IMR-90 (cell line): ENCODE data around the gene PCSK6. TPM values are rescaled to one million over a fixed set of nuclear protein-coding genes. Genes with fewer than 3 reads are reported as not detected.

ENCODE experiments used
- ATAC-seq: fragments of 200-7000 bp; cut with Tn5 transposase; 2 replicates; pipeline ENCODE4 v1.9.1; 2020; ENCODE audit warnings: low read depth, mild to moderate bottlenecking, moderate library complexity
- BruUV-seq: library from RNA; stranded (reverse); fragments of 400-500 nt; replicated peaks from 2 replicates; lab custom pipeline; 2021; lab: Mats Ljungman, UMichigan
- CTCF ChIA-PET: fragments of 300-600 bp; formaldehyde crosslinking; extraction: SDS; loops from one replicate; lab custom pipeline; 2021; ENCODE audit warnings: antibody characterized with exemption; lab: Yijun Ruan, JAX
- POLR2A ChIA-PET: fragments of 300-600 bp; sonication (Branson Sonifier 250); formaldehyde crosslinking; loops from one replicate; lab custom pipeline; 2022; ENCODE audit warnings: antibody characterized with exemption; ENCODE audit not compliant: unreplicated experiment; lab: Charles Lee
- DNase-seq: peaks from one replicate; pipeline ENCODE4 v3.0.0; 2013
- H2AFZ ChIP-seq: replicated peaks from 2 replicates; pipeline ENCODE3; 2013; ENCODE audit warnings: low read length, mild to moderate bottlenecking; ENCODE audit not compliant: poor library complexity
- H2AK5ac ChIP-seq: 2 replicates; pipeline ENCODE4 v1.6.1; 2013; ENCODE audit warnings: low read depth, low read length, inconsistent platforms
- H2AK9ac ChIP-seq: replicated peaks from 2 replicates; pipeline ENCODE3; 2013; ENCODE audit warnings: mild to moderate bottlenecking, low read depth, low read length, moderate library complexity; ENCODE audit not compliant: poor library complexity
- H2BK120ac ChIP-seq: 2 replicates; pipeline ENCODE4 v1.6.1; 2013; ENCODE audit warnings: low read depth, low read length, inconsistent platforms
- H2BK15ac ChIP-seq: 3 replicates; pipeline ENCODE4 v1.6.1; 2013; ENCODE audit warnings: low read depth, low read length, inconsistent platforms
- H2BK20ac ChIP-seq: 2 replicates; pipeline ENCODE4 v1.6.1; 2013; ENCODE audit warnings: low read depth, mild to moderate bottlenecking, inconsistent platforms, low read length, moderate library complexity
- H2BK5ac ChIP-seq: 2 replicates; pipeline ENCODE4 v1.6.1; 2013; ENCODE audit warnings: mild to moderate bottlenecking, low read depth, low read length, inconsistent platforms; ENCODE audit not compliant: poor library complexity, severe bottlenecking
- H3K14ac ChIP-seq: replicated peaks from 2 replicates; pipeline ENCODE4 v1.6.1; 2013; ENCODE audit warnings: low read depth, low read length, inconsistent platforms
- H3K18ac ChIP-seq: 2 replicates; pipeline ENCODE4 v1.6.1; 2013; ENCODE audit warnings: low read depth, low read length, control low read depth
- H3K23ac ChIP-seq: 2 replicates; pipeline ENCODE4 v1.6.1; 2013; ENCODE audit warnings: low read depth, low read length, inconsistent platforms
- H3K27ac ChIP-seq: 2 replicates; pipeline ENCODE4 v1.5.1; 2013; ENCODE audit warnings: mild to moderate bottlenecking, control low read depth, low read length; ENCODE audit not compliant: insufficient read depth
- H3K27me3 ChIP-seq: 2 replicates; pipeline ENCODE4 v1.6.1; 2013; ENCODE audit warnings: low read length; ENCODE audit not compliant: control insufficient read depth, insufficient read depth
- H3K36me3 ChIP-seq: 2 replicates; pipeline ENCODE4 v1.6.1; 2013; ENCODE audit warnings: low read length, mixed read lengths; ENCODE audit not compliant: control insufficient read depth, insufficient read depth
- H3K4ac ChIP-seq: 2 replicates; pipeline ENCODE4 v1.6.1; 2013; ENCODE audit warnings: low read depth, low read length, inconsistent platforms
- H3K4me1 ChIP-seq: 2 replicates; pipeline ENCODE4 v1.6.1; 2013; ENCODE audit warnings: low read length, mixed read lengths; ENCODE audit not compliant: control insufficient read depth, insufficient read depth
- H3K4me2 ChIP-seq: 2 replicates; pipeline ENCODE4 v1.6.1; 2013; ENCODE audit warnings: low read depth, mild to moderate bottlenecking, control low read depth, low read length, moderate library complexity
- H3K4me3 ChIP-seq: 2 replicates; pipeline ENCODE4 v1.5.1; 2013; ENCODE audit warnings: low read depth, mild to moderate bottlenecking, control low read depth, low read length, moderate library complexity; ENCODE audit not compliant: insufficient read depth
- H3K56ac ChIP-seq: 2 replicates; pipeline ENCODE4 v1.6.1; 2013; ENCODE audit warnings: low read length, inconsistent platforms; ENCODE audit not compliant: insufficient read depth; ENCODE audit errors: extremely low read depth
- H3K79me1 ChIP-seq, 2 experiments: 2 replicates each; pipeline ENCODE4 v1.6.1; 2013; ENCODE audit warnings: low read length in 2 of 2, inconsistent platforms in 1 of 2, low read depth in 1 of 2
- H3K9ac ChIP-seq: 2 replicates; pipeline ENCODE4 v1.6.1; 2013; ENCODE audit warnings: low read depth, low read length, control low read depth
- H3K9me1 ChIP-seq: 2 replicates; pipeline ENCODE4 v1.6.1; 2013; ENCODE audit warnings: low read length, inconsistent platforms; ENCODE audit not compliant: insufficient read depth
- H3K9me3 ChIP-seq: 2 replicates; pipeline ENCODE4 v1.6.1; 2013; ENCODE audit warnings: low read length; ENCODE audit not compliant: control insufficient read depth, insufficient read depth
- H4K20me1 ChIP-seq: 2 replicates; pipeline ENCODE4 v1.6.1; 2013; ENCODE audit warnings: low read length, inconsistent platforms; ENCODE audit not compliant: insufficient read depth
- H4K5ac ChIP-seq: 2 replicates; pipeline ENCODE4 v1.6.1; 2013; ENCODE audit warnings: mild to moderate bottlenecking, low read depth, low read length, control low read depth
- H4K8ac ChIP-seq, 2 experiments: 2 replicates each; pipeline ENCODE4 v1.6.1; 2013; ENCODE audit warnings: low read depth in 2 of 2, low read length in 2 of 2, control low read depth in 1 of 2, inconsistent platforms in 1 of 2
- H4K91ac ChIP-seq: 2 replicates; pipeline ENCODE4 v1.6.1; 2013; ENCODE audit warnings: low read depth, low read length, inconsistent platforms; ENCODE audit not compliant: insufficient read depth
- BHLHE40 ChIP-seq: fragments of 150-350 bp; IDR thresholded peaks from 2 replicates; pipeline ENCODE4 v1.6.1; 2016; ENCODE audit warnings: mild to moderate bottlenecking, low read depth, low read length
- CEBPB ChIP-seq: IDR thresholded peaks from 2 replicates; pipeline ENCODE4 v1.6.1; 2012; ENCODE audit warnings: low read depth, low read length, improper control_type of control experiment
- CHD1 ChIP-seq: IDR thresholded peaks from 2 replicates; pipeline ENCODE4 v1.6.1; 2012; ENCODE audit warnings: low read depth, low read length, improper control_type of control experiment
- POLR2A ChIP-seq: IDR thresholded peaks from 2 replicates; pipeline ENCODE4 v1.6.1; 2012; ENCODE audit warnings: mild to moderate bottlenecking, low read depth, low read length
- RCOR1 ChIP-seq: IDR thresholded peaks from 2 replicates; pipeline ENCODE4 v1.6.1; 2012; ENCODE audit warnings: mild to moderate bottlenecking, low read length, improper control_type of control experiment; ENCODE audit not compliant: insufficient replicate concordance
- RFX5 ChIP-seq: IDR thresholded peaks from 2 replicates; pipeline ENCODE4 v1.8.0; 2012; ENCODE audit warnings: low read depth, mild to moderate bottlenecking, low read length, moderate library complexity
- SMC3 ChIP-seq: fragments of 150-350 bp; IDR thresholded peaks from 2 replicates; pipeline ENCODE4 v1.6.1; 2016; ENCODE audit warnings: low read depth, mild to moderate bottlenecking, antibody characterized with exemption, low read length, moderate library complexity
- WGBS, 2 experiments: methylation state at CpG; one replicate each; pipeline versions ENCODE4 v1.1.5 to v1.1.7; 2013; ENCODE audit warnings: missing lambda C conversion rate in 2 of 2; ENCODE audit not compliant: insufficient read length in 1 of 2; ENCODE audit errors: extremely low coverage in 2 of 2; 5-methylcytosine and 5-hydroxymethylcytosine counted together
- dilution Hi-C: fragments of 300-500 bp; cut with HindIII; formaldehyde crosslinking; loops from one replicate; pipeline ENCODE4 v1.14.3; 2018; ENCODE audit warnings: low sequenced_read_pairs; ENCODE audit not compliant: unreplicated experiment
- in situ Hi-C: fragments of 300-500 bp; cut with MboI; formaldehyde crosslinking; loops from 3 replicates; pipeline ENCODE4 v1.14.3; 2019; ENCODE audit warnings: low sequenced_read_pairs, inconsistent platforms, mixed read lengths
- intact Hi-C: fragments of 100-400 bp; cut with micrococcal nuclease; formaldehyde crosslinking; loops from 2 replicates; pipeline ENCODE4 v1.10.0; 2022
- polyA plus RNA-seq, 3 experiments: library from polyadenylated mRNA; depleted of rRNA; stranded (reverse); fragments of >200 nt; gene quantifications; 2 replicates each; pipeline ENCODE4 v1.2.3, GENCODE V29; 2012; ENCODE audit warnings: low replicate concordance in 1 of 3
- total RNA-seq: library from RNA; depleted of rRNA; stranded (reverse); fragments of >200 nt; gene quantifications from 2 replicates; pipeline ENCODE4 v1.2.3, GENCODE V29; 2012
- TF ChIP-seq, protein P1 (sequence below): conservative IDR thresholded peaks from 2 replicates; pipeline ENCODE4 v1.5.1; 2012; ENCODE audit warnings: mild to moderate bottlenecking, low read depth, low read length, improper control_type of control experiment
- TF ChIP-seq, protein P2 (sequence below): fragments of 150-350 bp; IDR thresholded peaks from 2 replicates; pipeline ENCODE4 v1.6.1; 2017; ENCODE audit warnings: mild to moderate bottlenecking, antibody characterized with exemption, low read length, low read depth

The PCSK6 gene
- total and polyA plus RNA-seq, 2 of the 4 experiments (the other 2 are of a cell fraction) = not detected

DNA sequence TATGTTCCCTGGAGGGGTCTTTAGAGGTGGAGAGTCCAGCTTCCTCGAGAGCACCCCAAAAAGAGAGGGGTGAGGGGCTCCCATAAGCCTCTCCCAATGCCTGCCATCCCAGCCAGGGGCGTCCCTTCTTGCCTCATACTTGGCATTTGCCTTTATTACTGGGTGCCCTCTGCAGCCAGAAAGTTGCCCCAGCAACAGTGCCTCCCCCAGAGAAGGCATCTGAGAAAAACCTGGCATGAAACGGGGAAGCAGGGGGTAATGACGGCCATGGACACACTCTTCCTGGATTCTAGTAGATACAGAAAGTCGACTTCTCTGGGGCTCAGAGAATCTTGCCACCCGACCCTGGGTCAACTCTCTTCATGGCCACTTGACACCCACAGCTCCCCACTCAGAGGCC is 90.1 kb downstream of the PCSK6 start:
- no peaks in the 10 kb centered on the region for H4K20me1 ChIP-seq
- no peak overlapping the region for H3K27ac ChIP-seq
- no peak for ATAC-seq
- H3K9me3 ChIP-seq = no peaks in the 10 kb centered on the region
- H2BK5ac ChIP-seq = no peak overlapping the region
- peaks cover 11% of the 10 kb centered on the region for H3K27me3 ChIP-seq
- H4K8ac ChIP-seq = no peak overlapping the region
- H3K23ac ChIP-seq = no peak overlapping the region
- H3K18ac ChIP-seq = no peak overlapping the region
- no peak overlapping the region for H2BK15ac ChIP-seq
- WGBS, 2 experiments = no CpG with 5 or more reads among the region's 6 CpGs
- H2BK120ac ChIP-seq = no peak overlapping the region
- H3K79me1 ChIP-seq = no peaks in the 10 kb centered on the region
- H3K4ac ChIP-seq = no peak overlapping the region
- no peak overlapping the region for H4K91ac ChIP-seq
- H3K14ac ChIP-seq = no peak overlapping the region
- DNase-seq = no peak
- no TSS peak for BruUV-seq
- in situ Hi-C loops (no loop called here), intact Hi-C loops (no loop called here), dilution Hi-C loops (no loop called here)
- no peak overlapping the region for H3K56ac ChIP-seq
- no peak for TF ChIP-seq CEBPB
- no peak for TF ChIP-seq RCOR1
- TF ChIP-seq POLR2A = no peak
- TF ChIP-seq BHLHE40 = no peak
- TF ChIP-seq SMC3 = no peak
- TF ChIP-seq, protein P1, sequence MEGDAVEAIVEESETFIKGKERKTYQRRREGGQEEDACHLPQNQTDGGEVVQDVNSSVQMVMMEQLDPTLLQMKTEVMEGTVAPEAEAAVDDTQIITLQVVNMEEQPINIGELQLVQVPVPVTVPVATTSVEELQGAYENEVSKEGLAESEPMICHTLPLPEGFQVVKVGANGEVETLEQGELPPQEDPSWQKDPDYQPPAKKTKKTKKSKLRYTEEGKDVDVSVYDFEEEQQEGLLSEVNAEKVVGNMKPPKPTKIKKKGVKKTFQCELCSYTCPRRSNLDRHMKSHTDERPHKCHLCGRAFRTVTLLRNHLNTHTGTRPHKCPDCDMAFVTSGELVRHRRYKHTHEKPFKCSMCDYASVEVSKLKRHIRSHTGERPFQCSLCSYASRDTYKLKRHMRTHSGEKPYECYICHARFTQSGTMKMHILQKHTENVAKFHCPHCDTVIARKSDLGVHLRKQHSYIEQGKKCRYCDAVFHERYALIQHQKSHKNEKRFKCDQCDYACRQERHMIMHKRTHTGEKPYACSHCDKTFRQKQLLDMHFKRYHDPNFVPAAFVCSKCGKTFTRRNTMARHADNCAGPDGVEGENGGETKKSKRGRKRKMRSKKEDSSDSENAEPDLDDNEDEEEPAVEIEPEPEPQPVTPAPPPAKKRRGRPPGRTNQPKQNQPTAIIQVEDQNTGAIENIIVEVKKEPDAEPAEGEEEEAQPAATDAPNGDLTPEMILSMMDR = no peak
- TF ChIP-seq, protein P2, sequence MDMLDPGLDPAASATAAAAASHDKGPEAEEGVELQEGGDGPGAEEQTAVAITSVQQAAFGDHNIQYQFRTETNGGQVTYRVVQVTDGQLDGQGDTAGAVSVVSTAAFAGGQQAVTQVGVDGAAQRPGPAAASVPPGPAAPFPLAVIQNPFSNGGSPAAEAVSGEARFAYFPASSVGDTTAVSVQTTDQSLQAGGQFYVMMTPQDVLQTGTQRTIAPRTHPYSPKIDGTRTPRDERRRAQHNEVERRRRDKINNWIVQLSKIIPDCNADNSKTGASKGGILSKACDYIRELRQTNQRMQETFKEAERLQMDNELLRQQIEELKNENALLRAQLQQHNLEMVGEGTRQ = no peak
- no peak for TF ChIP-seq RFX5
- no peak for TF ChIP-seq CHD1
- H2AFZ ChIP-seq = no peak overlapping the region
- no peaks in the 10 kb centered on the region for H3K36me3 ChIP-seq
- H3K4me1 ChIP-seq = no peaks in the 10 kb centered on the region
- no peak overlapping the region for H4K5ac ChIP-seq
- no peak overlapping the region for H2AK5ac ChIP-seq
- H3K9me1 ChIP-seq = no peaks in the 10 kb centered on the region
- CTCF ChIA-PET = no interaction called here
- no peak overlapping the region for H2BK20ac ChIP-seq
- H3K4me3 ChIP-seq = no peak overlapping the region
- no peak overlapping the region for H2AK9ac ChIP-seq
- H3K9ac ChIP-seq = no peak overlapping the region
- H3K4me2 ChIP-seq = no peak overlapping the region
- POLR2A ChIA-PET = no interaction called here
